Measurements from ENCODE around the gene FUOM. TPM values are rescaled to one million over a fixed set of nuclear protein-coding genes. Genes with fewer than 3 reads are reported as not detected.
"Not testable (repeated sequence)": the region's sequence is repeated elsewhere in the genome, so short reads cannot be mapped to it uniquely, and the experiment has no call there.

Gene FUOM
- total RNA-seq, 1 donor = 18.6 TPM

- DNase-seq (ENCODE audit: low read depth in 2 of 3, low spot score in 2 of 3) = peak; percentile 84 to 92 (median 87)
Measured at GRCh38 chr10:133335246-133336117, 22.3 kb downstream of the FUOM start.

- no peak for DNase-seq (ENCODE audit: low read depth in 2 of 3, low spot score in 2 of 3)
Measured at GRCh38 chr10:133334503-133335245, 23.1 kb downstream of the FUOM start.

DNA sequence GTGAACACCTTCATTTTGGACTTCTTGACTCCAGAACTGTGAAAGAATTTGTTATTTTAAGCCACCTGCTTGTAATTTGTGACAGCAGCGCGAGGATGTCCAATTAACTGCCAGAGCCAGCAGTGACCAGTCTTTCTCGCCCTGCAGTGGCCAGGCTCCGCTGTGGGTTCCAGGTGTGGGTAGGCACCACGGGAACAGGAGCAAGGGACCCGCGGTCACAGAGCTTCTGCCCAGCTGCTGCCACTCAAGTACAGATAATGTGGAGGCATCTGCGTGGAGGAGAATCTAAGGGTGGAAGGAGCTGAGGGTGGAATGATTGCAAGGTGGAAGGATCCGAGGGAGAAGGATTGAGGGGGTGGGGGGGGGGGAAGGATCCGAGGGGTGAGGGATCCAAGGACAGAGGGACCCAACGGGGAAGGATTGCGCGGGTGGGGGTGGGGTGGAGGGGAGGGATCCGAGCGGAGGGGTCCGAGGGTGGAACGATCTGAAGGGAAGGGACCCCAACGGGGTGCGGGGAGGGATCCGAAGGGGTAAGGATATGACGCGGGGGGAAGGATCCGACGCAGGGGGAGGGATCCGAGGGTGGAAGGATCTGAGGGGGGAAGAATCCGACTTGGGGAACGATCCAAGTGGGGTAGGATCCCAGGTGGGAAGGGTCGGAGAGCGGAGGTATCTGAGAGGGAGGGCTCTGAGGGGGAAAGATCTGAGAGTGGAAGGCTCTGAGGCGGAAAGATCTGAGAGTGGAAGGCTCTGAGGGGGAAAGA is 24.7 kb downstream of the FUOM start:
- no peak for DNase-seq (ENCODE audit: low read depth in 2 of 3, low spot score in 2 of 3)

DNA sequence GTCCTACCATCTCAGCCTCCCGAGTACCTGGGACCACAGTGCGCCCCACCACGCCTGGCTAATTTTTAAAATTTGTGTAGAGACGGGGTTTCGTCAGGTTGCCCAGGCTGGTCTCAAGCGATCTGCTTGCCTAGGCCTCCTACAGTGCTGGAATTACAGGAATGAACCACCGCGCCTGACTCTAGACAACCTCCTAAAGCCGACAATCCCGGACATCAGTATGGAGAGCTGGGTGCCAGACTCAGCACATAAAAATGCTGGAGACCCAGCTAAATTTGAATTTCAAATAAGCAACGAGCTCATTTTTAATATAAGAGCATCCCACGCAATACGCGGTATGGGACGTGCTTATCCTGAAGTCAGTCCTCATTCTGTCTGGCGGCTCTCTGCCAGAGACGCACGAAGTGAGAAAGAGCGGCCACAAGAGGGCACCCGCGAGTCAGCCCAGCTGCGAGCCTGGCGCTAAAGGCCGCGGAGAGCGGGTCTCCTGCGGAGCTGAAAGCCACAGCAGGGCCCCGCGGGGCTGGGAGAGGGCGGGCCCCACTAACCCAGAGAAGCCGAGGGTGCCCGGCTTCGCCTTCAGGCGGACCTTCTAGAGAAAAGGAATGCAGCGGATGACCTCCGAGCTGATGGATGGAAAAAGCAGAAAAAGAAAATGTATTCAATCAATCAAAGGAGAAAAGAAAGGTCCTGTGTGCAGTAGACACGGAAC is 28.2 kb downstream of the FUOM start:
- DNase-seq (ENCODE audit: low read depth in 2 of 3, low spot score in 2 of 3) = peak; percentile 80 to 88 (median 83)

- no peak for DNase-seq (ENCODE audit: low read depth in 2 of 3, low spot score in 2 of 3)
Measured at GRCh38 chr10:133328358-133329343, 29.2 kb downstream of the FUOM start.

DNA sequence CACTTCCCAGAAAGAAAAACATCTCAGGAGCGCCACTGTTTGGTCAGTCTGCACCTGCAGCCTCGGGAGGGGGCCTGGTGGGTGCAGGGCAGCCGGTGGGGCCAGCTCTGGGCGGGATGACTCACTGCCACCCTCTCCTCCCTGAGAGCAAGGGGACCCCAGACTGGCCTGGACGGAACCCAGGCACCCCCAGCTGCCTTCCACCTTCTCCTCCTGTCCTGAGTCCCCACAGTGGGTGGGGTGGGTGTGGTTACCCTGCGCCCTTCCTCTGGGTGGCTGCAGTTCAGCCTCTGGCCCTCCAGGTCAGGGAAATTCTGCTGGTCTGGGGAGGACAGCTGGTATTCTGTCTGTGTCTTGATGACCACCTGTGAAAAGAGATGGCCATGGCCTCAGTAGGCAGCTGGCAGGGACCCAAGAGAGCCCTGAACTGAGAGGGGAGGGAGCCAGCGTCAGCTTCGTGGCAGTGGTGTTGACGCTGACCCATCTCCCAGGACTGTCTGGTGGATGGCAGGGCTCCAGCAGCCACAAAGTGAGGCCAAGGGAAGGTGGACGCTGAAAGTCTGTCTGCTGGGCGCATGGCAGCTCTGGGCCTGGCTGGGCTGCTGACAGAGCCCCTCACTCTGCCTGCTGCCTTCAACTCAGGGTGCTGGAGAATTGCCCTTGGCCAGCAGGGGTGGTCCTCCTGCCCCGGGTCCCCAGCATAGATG is 30.0 kb downstream of the FUOM start:
- no peak for DNase-seq (ENCODE audit: low read depth in 2 of 3, low spot score in 2 of 3)

- DNase-seq (ENCODE audit: low read depth in 2 of 3, low spot score in 2 of 3) = no peak
Measured at GRCh38 chr10:133326745-133327650, 30.8 kb downstream of the FUOM start.

DNA sequence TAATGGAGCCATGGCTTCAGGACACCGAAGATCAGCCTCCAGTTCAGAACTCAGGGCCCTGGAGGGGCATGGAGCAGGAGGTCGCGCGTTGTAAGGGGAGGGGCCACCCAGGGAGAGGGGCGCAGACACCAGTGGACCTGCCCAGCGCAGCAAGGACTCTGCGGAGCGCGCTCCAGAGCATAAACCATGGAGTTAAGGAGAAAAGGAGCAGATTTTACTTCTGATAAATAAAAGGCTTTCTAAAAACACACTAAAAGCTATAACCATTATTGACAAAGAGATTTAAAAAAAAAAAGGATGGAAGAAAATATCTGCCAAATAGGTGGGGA is 31.6 kb downstream of the FUOM start:
- no peak for DNase-seq (ENCODE audit: low read depth in 2 of 3, low spot score in 2 of 3)

- DNase-seq (ENCODE audit: low read depth in 2 of 3, low spot score in 2 of 3) = no peak
Measured at GRCh38 chr10:133325440-133326222, 32.2 kb downstream of the FUOM start.

- no peak for DNase-seq (ENCODE audit: low read depth in 2 of 3, low spot score in 2 of 3)
Measured at GRCh38 chr10:133324857-133325260, 33.0 kb downstream of the FUOM start.

DNA sequence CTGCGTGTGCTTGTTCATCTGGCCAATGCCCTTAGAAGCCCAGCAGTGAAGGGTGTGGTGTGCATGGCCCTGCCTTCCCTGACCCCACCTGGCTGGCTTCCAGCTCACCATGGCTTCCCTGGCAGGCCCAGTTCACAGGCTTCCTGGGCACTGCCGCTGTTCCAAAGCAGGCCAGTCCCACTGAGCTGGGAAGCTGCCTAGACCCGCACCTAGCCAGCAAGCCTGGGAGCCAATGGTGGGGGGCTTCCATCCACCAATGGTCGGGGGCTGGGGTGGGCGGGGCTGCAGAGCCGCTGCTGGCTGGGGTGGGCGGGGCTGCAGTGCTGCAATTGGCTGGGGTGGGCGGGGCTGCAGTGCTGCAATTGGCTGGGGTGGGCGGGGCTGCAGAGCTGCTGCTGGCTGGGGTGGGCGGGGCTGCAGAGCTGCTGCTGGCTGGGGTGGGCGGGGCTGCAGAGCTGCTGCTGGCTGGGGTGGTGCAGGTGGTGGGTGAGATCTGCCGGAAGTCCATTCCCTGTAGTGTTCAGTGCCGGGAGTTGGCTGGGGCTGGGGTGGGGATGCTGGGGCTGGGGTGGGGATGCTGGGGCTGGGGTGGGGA is 33.5 kb downstream of the FUOM start:
- DNase-seq (ENCODE audit: low read depth in 2 of 3, low spot score in 2 of 3) = peak in 2 of 3 donors; percentile 44 to 48

- DNase-seq (ENCODE audit: low read depth in 2 of 3, low spot score in 2 of 3) = not testable (repeated sequence)
Measured at GRCh38 chr10:133322064-133322709, 35.6 kb downstream of the FUOM start.

DNA sequence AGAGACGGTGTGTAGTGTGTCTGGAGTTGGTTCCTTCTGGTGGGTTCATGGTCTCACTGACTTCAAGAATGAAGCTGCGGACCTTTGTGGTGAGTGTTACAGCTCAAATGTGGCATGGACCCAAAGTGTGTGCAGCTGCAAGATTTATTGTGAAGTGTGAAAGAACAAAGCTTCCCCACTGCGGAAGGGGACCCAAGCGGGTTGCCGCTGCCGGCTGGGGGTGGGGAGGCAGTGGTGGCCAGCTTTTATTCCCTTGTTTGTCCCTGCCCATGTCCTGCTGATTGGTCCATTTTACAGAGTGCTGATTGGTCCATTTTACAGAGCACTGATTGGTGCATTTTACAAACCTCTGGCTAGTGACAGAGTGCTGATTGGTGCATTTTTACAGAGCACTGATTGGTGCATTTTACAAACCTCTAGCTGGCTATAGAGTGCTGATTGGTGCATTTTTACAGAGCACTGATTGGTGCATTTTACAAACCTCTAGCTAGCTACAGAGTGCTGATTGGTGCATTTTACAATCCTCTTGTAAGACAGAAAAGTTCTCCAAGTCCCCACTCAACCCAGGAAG is 36.9 kb downstream of the FUOM start:
- DNase-seq (ENCODE audit: low read depth in 2 of 3, low spot score in 2 of 3) = not testable (repeated sequence)

DNA sequence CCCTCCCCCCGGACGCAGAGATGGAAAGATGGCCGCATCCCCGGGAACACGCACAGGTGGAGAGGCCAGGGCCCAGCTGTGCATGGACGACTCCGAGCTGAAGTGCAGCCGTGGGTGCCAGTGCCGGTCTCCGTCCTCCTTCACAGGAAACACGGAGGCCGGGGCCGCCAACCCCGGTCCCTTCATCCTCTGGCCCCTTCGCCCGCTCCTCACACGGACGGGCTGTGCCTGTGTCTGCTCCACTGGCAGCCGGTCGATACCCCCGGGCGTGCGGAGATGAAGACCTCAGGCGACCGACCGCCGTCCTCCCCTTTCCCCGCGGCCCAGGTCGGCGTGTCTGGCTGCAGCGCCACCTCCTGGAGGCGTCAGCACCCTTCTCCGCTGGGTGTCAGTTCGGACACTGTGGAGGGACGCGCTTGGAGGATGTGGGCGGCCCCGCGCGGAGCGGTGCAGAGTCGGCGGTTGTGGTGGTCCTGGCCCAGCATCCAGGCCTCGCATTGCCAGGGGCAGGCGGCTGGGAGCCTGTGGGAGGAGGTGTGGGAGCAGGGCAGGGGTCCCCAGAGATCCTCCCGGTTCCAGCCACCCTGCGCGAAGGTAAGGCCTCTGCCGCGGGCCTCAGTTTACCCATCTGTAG is 39.2 kb downstream of the FUOM start:
- peak; percentile 50 to 76 (median 75) for DNase-seq (ENCODE audit: low read depth in 2 of 3, low spot score in 2 of 3)

- no peak for DNase-seq (ENCODE audit: low read depth in 2 of 3, low spot score in 2 of 3)
Measured at GRCh38 chr10:133316732-133317131, 41.1 kb downstream of the FUOM start.
